HG02885 (cell line): ENCODE measurements around the gene DCC.

Experiments used
- ATAC-seq: cut with Tn5 transposase; IDR thresholded peaks from one replicate; pipeline ENCODE4 v1.9.1; 2021; ENCODE audit warnings: mild to moderate bottlenecking; ENCODE audit not compliant: unreplicated experiment, poor library complexity

DCC gene

GRCh38 chr18:53131001-53131400 is 791.0 kb downstream of the DCC start:
- no peak for ATAC-seq

- ATAC-seq: no peak
These were observed 794.7 kb downstream of the DCC start for GRCh38 chr18:53134711-53135110.

GRCh38 chr18:53135654-53136053 is 795.7 kb downstream of the DCC start:
- no peak for ATAC-seq

GRCh38 chr18:53139746-53140500 is 799.9 kb downstream of the DCC start:
- ATAC-seq: no peak

GRCh38 chr18:53142005-53142404 is 802.0 kb downstream of the DCC start:
- no peak for ATAC-seq

GRCh38 chr18:53147472-53147871 is 807.5 kb downstream of the DCC start:
- no peak for ATAC-seq

- no peak for ATAC-seq
These were observed 808.1 kb downstream of the DCC start for GRCh38 chr18:53148123-53148522.

GRCh38 chr18:53152476-53152875 is 812.5 kb downstream of the DCC start:
- ATAC-seq: no peak

- no peak for ATAC-seq
These were observed 813.3 kb downstream of the DCC start for GRCh38 chr18:53153281-53153680.

- no peak for ATAC-seq
These were observed 813.8 kb downstream of the DCC start for GRCh38 chr18:53153800-53154199.

GRCh38 chr18:53165770-53166169 is 825.8 kb downstream of the DCC start:
- ATAC-seq: no peak

GRCh38 chr18:53169346-53169745 is 829.3 kb downstream of the DCC start:
- no peak for ATAC-seq

- no peak for ATAC-seq
These were observed 851.6 kb downstream of the DCC start for GRCh38 chr18:53191634-53192033.

GRCh38 chr18:53193870-53194269 is 853.9 kb downstream of the DCC start:
- no peak for ATAC-seq

GRCh38 chr18:53219853-53220252 is 879.9 kb downstream of the DCC start:
- no peak for ATAC-seq

- ATAC-seq: no peak
These were observed 884.3 kb downstream of the DCC start for GRCh38 chr18:53224128-53224778.

- no peak for ATAC-seq
These were observed 885.7 kb downstream of the DCC start for GRCh38 chr18:53225567-53226325.

GRCh38 chr18:53234610-53235009 is 894.6 kb downstream of the DCC start:
- ATAC-seq: no peak

GRCh38 chr18:53241161-53241560 is 901.2 kb downstream of the DCC start:
- no peak for ATAC-seq

- ATAC-seq: no peak
These were observed 913.8 kb downstream of the DCC start for GRCh38 chr18:53253789-53254188.

- no peak for ATAC-seq
These were observed 914.3 kb downstream of the DCC start for GRCh38 chr18:53254265-53254664.
